GM19372 (cell line): ENCODE results near the gene SLC12A1.
A peak's percentile ranks its signal among the peaks of the same experiment; 100 is the strongest.
"Not testable (repeated sequence)": the region's sequence is repeated elsewhere in the genome, so short reads cannot be mapped to it uniquely, and the experiment has no call there.

Experiments
- ATAC-seq: cut with Tn5 transposase; IDR thresholded peaks from one replicate; pipeline ENCODE4 v1.9.1; 2021; ENCODE audit warnings: mild to moderate bottlenecking, low read depth, moderate library complexity; ENCODE audit not compliant: unreplicated experiment

SLC12A1 gene

GRCh38 chr15:48300038-48300437 is 93.9 kb downstream of the SLC12A1 start:
- ATAC-seq: no peak

- ATAC-seq: no peak
These were observed 98.3 kb downstream of the SLC12A1 start for GRCh38 chr15:48304398-48304797.

- no peak for ATAC-seq
These were observed 100.5 kb downstream of the SLC12A1 start for GRCh38 chr15:48306639-48307038.

DNA sequence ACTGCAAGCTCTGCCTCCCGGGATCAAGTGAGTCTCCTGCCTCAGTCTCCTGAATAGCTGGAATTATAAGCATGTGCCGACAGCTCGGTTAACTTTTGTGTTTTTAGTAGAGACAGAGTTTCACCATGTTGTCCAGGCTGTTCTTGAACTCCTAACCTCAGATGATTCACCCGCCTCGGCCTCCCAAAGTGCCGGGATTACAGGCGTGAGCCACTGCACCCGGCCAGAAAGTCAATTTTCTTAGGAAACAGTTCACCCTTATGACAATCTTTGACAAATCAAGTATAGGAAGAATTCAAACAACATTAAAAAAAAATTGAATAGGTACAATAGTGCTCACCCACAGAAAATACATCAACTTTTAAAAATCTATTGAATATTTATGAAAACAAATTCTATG is 101.5 kb downstream of the SLC12A1 start:
- ATAC-seq: no peak

DNA sequence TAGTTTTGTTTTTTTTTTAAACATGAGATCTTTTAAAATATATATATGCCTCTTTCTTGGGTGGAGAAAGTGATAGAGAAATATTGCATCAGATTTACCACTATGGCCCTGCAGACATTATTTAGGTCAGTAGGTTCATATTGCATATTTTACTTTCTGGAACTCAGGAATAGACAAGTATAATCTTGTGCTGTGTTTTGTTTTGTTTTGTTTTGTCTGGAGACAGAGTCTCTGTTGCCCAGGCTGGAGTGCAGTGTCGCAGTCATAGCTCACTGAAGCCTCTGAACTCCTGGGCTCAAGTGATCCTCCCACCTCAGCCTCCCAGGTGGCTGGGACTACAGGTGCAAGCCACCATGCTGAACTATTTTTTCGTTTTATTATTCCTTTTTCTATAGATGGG is 103.6 kb downstream of the SLC12A1 start:
- no peak for ATAC-seq

GRCh38 chr15:48313216-48313615 is 107.1 kb downstream of the SLC12A1 start:
- ATAC-seq: no peak

- no peak for ATAC-seq
These were observed 108.9 kb downstream of the SLC12A1 start for GRCh38 chr15:48315041-48315440.

DNA sequence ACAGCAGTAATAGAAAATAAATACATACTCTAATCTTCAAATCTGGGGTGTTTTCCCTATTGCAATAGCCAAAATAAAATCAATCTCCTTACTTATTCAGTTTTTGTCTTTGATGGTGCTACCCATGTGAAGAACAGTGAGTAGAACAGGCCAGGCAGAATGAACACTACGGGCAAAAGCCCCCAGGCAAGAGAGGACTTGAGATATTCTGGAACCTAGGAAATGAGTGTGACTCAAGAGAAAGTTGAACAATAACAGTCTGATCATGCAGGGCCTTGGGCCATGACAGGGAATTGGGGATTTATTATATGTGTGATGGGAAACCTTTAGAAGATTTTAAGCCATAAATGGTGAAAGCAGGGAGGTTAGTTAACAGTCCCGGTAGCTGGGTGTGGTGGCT is 111.1 kb downstream of the SLC12A1 start:
- no peak for ATAC-seq

DNA sequence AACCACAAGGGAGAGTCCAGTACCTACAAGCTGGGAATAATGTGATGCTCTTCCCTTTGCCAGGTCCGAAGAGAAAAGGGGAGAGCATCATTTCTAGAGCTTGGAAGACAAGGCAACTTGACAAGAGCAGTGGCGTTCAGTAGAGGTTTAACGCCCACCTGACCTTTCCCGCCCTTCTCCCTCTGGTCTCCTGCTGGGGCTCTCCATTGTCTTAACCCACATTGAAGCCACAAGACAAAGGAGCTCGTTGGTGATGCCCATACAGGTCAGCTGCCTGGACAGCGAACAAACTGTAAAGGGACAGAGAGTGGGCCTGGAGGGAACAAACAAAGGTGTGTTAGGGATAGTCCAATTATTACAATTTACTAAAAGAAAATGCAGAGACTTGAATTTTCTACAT is 112.0 kb downstream of the SLC12A1 start:
- no peak for ATAC-seq

GRCh38 chr15:48323294-48323693 is 117.2 kb downstream of the SLC12A1 start:
- no peak for ATAC-seq

- ATAC-seq: no peak
These were observed 118.8 kb downstream of the SLC12A1 start for GRCh38 chr15:48324949-48325348.

DNA sequence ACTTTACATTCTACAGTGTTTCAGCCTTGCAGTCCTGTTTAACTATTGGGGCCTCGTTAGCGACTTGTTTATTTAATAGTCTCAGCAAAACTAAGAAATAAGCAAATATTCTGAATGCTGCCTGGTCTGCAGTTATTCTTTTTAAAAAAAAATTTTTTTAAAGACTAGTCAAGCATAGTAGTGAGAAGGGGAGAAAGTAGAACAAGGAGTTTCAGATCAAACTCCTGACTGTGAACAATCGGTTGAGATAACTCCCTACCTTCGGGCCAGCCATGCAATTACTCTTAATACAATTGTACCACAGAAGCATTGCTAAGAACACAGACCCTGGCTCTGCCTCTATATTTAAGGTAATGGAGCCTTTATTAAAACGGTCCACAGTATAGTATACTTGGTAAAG is 119.3 kb downstream of the SLC12A1 start:
- no peak for ATAC-seq

- ATAC-seq: not testable (repeated sequence)
These were observed 120.1 kb downstream of the SLC12A1 start for GRCh38 chr15:48326180-48326579.

GRCh38 chr15:48330105-48330785 is 124.1 kb downstream of the SLC12A1 start:
- no peak for ATAC-seq

- peak; percentile 81 for ATAC-seq
These were observed 125.0 kb downstream of the SLC12A1 start, which contains the start of gene DUT for GRCh38 chr15:48330855-48331795. TSS of gene DUT (plus strand) at chr15:48331429. CDS start at chr15:48331516, 87 bp downstream.

DNA sequence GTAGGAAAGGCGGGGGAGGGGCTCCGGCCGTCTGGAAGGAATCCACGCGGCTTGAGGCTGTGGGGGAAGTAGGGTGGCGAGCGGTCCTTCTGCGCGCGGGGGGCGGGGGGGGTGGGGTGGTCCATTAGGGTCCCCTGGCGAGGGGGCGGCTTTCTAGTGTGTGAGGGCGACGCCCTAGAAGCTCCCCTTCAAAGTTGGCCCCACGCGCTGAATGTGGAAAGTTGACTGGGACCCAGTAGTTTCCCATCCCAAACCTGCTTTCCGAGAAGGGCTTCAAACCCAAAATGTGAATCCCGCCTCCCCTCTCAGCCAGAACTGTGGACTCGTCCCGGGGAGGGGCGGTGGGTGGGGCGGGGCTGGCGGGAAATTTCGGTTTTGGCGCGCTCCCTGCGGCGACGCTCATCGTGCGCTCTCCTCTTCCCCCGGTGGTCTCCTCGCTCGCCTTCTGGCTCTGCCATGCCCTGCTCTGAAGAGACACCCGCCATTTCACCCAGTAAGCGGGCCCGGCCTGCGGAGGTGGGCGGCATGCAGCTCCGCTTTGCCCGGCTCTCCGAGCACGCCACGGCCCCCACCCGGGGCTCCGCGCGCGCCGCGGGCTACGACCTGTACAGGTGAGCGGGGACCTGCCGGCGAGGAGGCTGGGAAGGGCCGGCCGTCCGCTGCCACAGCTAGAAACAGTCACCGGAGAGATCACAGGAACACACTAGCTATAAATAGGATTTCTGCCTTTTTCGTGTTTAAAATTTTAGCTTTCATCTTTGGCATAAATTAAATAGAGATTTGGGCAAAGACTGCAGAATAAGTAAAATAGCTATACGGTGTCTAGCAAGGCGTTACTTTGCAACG is 125.9 kb downstream of the SLC12A1 start:
- peak; percentile 40 for ATAC-seq

GRCh38 chr15:48332642-48333034 is 126.5 kb downstream of the SLC12A1 start:
- no peak for ATAC-seq

DNA sequence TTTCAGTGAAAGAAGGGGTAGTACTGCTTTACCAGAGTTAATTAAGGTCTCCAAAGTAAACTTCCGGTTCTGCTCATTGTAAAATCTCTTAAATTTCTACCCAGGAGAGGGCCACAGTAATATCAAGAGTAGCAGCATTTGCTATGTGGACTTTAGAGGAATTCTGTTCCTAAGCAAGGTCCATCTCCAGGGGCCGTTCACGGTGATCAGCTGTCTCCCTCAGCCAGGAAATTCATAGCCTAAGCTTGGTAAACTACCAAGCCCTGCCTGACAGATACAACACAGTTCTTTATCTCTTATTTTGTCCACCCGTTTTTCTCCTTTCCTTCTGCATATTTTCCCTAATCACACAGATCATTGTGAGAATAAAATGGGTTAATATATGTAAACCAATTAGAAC is 127.4 kb downstream of the SLC12A1 start:
- no peak for ATAC-seq

- ATAC-seq: no peak
These were observed 128.2 kb downstream of the SLC12A1 start for GRCh38 chr15:48334260-48334659.

- ATAC-seq: no peak
These were observed 130.8 kb downstream of the SLC12A1 start for GRCh38 chr15:48336940-48337339.

- no peak for ATAC-seq
These were observed 131.5 kb downstream of the SLC12A1 start for GRCh38 chr15:48337607-48338006.
